WTC11 (cell line): ENCODE results near the gene KCNE1. TPM values are rescaled to one million over a fixed set of nuclear protein-coding genes. Genes with fewer than 3 reads are reported as not detected.
"Not testable (repeated sequence)": the region's sequence is repeated elsewhere in the genome, so short reads cannot be mapped to it uniquely, and the experiment has no call there.

Experiments used
- ATAC-seq: fragments of 200-7000 bp; cut with Tn5 transposase; 2 replicates; pipeline ENCODE4 v1.10.0; 2021; ENCODE audit warnings: mild to moderate bottlenecking, moderate library complexity
- CTCF ChIA-PET: fragments of 300-600 bp; sonication (Branson Sonifier 250); formaldehyde crosslinking; loops from one replicate; lab custom pipeline; 2021; ENCODE audit warnings: antibody characterized with exemption; lab: Charles Lee
- POLR2A ChIA-PET: fragments of 350-600 bp; sonication (Branson Sonifier 250); formaldehyde crosslinking; loops from one replicate; lab custom pipeline; 2021; ENCODE audit warnings: antibody characterized with exemption; lab: Charles Lee
- DNase-seq: peaks from one replicate; pipeline ENCODE4 v3.0.0; 2021; ENCODE audit warnings: low spot score
- H3K27ac Mint-ChIP-seq: 2 replicates; pipeline ENCODE4 v1.8.0; 2021; ENCODE audit warnings: mixed read lengths
- H3K27me3 Mint-ChIP-seq: 2 replicates; pipeline ENCODE4 v1.8.0; 2021; ENCODE audit warnings: low read depth, mild to moderate bottlenecking, moderate library complexity, mixed read lengths
- H3K36me3 Mint-ChIP-seq: 2 replicates; pipeline ENCODE4 v1.8.0; 2021; ENCODE audit warnings: mixed read lengths
- H3K4me1 Mint-ChIP-seq: 2 replicates; pipeline ENCODE4 v1.8.0; 2022; ENCODE audit warnings: mixed read lengths
- H3K4me3 Mint-ChIP-seq: 2 replicates; pipeline ENCODE4 v1.8.0; 2021; ENCODE audit warnings: mild to moderate bottlenecking, moderate library complexity, mixed read lengths
- H3K9me3 Mint-ChIP-seq: 2 replicates; pipeline ENCODE4 v1.8.0; 2021; ENCODE audit warnings: mixed read lengths
- CBFB ChIP-seq: sonication (generic); formaldehyde crosslinking; IDR thresholded peaks from 2 replicates; pipeline ENCODE4 v1.8.1; 2022; ENCODE audit warnings: mild to moderate bottlenecking, low read depth, missing genetic modification reagents
- EMX1 ChIP-seq: fragments of 250-450 bp; sonication (Bioruptor Pico); IDR thresholded peaks from 2 replicates; pipeline ENCODE4 v1.8.0; 2021; ENCODE audit warnings: mild to moderate bottlenecking
- HMGA2 ChIP-seq: fragments of 250-450 bp; sonication (Bioruptor Pico); IDR thresholded peaks from 2 replicates; pipeline ENCODE4 v1.4.0; 2021; ENCODE audit warnings: mild to moderate bottlenecking, moderate library complexity
- HMGXB4 ChIP-seq: sonication (generic); formaldehyde crosslinking; IDR thresholded peaks from 2 replicates; pipeline ENCODE4 v1.8.1; 2023; ENCODE audit warnings: mild to moderate bottlenecking, moderate library complexity, missing genetic modification reagents
- MXD4 ChIP-seq: fragments of 250-450 bp; sonication (Bioruptor Pico); IDR thresholded peaks from 2 replicates; pipeline ENCODE4 v1.8.0; 2021; ENCODE audit warnings: mild to moderate bottlenecking, moderate library complexity, borderline replicate concordance
- RELA ChIP-seq: sonication (generic); formaldehyde crosslinking; IDR thresholded peaks from 2 replicates; pipeline ENCODE4 v1.8.1; 2022; ENCODE audit warnings: missing genetic modification reagents, mild to moderate bottlenecking, borderline replicate concordance
- TCF7 ChIP-seq: sonication (generic); formaldehyde crosslinking; IDR thresholded peaks from 2 replicates; pipeline ENCODE4 v1.8.0; 2022; ENCODE audit warnings: mild to moderate bottlenecking, low read depth, missing genetic modification reagents, moderate library complexity
- ZBTB21 ChIP-seq: sonication (generic); formaldehyde crosslinking; IDR thresholded peaks from 2 replicates; pipeline ENCODE4 v1.8.1; 2023; ENCODE audit warnings: mild to moderate bottlenecking, missing genetic modification reagents, borderline replicate concordance
- ZNF232 ChIP-seq: sonication (generic); formaldehyde crosslinking; IDR thresholded peaks from 2 replicates; pipeline ENCODE4 v1.8.0; 2022; ENCODE audit warnings: mild to moderate bottlenecking, missing genetic modification reagents
- total RNA-seq: library from RNA; stranded (reverse); gene quantifications from 3 replicates; pipeline ENCODE4 v1.2.3, GENCODE V29; 2021
- TF ChIP-seq, protein P1 (sequence below): sonication (generic); formaldehyde crosslinking; IDR thresholded peaks from 2 replicates; pipeline ENCODE4 v1.8.0; 2022; ENCODE audit warnings: mild to moderate bottlenecking, missing genetic modification reagents
- TF ChIP-seq, protein P2 (sequence below): sonication (generic); formaldehyde crosslinking; IDR thresholded peaks from 2 replicates; pipeline ENCODE4 v1.8.1; 2023; ENCODE audit warnings: mild to moderate bottlenecking, missing genetic modification reagents
- TF ChIP-seq, protein P3 (sequence below): sonication (generic); formaldehyde crosslinking; IDR thresholded peaks from 2 replicates; pipeline ENCODE4 v1.8.1; 2022; ENCODE audit warnings: missing genetic modification reagents, borderline replicate concordance

KCNE1 gene
- total RNA-seq, 1 experiment from 2014 or later, result 0.37 TPM

DNA sequence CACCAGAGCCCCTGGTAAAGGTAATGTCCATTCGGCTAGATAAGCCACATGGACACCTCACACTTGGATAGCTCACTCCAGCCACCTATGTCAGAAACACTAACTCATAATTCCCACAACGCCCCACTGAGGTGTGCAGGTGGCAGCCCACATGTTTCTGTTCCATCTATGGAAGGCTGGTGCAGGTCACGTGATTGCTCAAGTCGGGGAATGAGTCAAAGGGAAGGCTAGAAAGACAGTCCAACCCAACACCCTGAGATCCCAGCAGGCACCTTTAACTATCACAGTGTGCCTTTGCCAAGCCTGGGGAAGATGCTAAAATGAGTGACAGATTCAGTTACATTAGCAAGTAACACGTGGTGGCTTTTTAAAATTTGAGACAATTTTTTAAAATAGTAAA is 45.3 kb upstream of the KCNE1 start:
- Mint-ChIP-seq H3K36me3 (peaks cover 18% of the 10 kb centered on the region), H3K9me3 (peaks cover 19% of the 10 kb centered on the region), H3K4me1 (peaks cover 4% of the 10 kb centered on the region), H3K27me3 (peaks cover 3% of the 10 kb centered on the region; the same call in 1 of the 2 replicates), H3K27ac (no peak overlapping the region), H3K4me3 (no peak overlapping the region)
- CTCF ChIA-PET, result no interaction called here
- POLR2A ChIA-PET, result no interaction called here
- DNase-seq (no peak), ATAC-seq (no peak)
- no peak for TF ChIP-seq EMX1 (CRISPR knock-in tag)
- no peak for TF ChIP-seq MXD4 (CRISPR knock-in tag)
- TF ChIP-seq TCF7, result no peak
- TF ChIP-seq, protein P1, sequence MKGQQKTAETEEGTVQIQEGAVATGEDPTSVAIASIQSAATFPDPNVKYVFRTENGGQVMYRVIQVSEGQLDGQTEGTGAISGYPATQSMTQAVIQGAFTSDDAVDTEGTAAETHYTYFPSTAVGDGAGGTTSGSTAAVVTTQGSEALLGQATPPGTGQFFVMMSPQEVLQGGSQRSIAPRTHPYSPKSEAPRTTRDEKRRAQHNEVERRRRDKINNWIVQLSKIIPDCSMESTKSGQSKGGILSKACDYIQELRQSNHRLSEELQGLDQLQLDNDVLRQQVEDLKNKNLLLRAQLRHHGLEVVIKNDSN, result no peak
- TF ChIP-seq, protein P2, sequence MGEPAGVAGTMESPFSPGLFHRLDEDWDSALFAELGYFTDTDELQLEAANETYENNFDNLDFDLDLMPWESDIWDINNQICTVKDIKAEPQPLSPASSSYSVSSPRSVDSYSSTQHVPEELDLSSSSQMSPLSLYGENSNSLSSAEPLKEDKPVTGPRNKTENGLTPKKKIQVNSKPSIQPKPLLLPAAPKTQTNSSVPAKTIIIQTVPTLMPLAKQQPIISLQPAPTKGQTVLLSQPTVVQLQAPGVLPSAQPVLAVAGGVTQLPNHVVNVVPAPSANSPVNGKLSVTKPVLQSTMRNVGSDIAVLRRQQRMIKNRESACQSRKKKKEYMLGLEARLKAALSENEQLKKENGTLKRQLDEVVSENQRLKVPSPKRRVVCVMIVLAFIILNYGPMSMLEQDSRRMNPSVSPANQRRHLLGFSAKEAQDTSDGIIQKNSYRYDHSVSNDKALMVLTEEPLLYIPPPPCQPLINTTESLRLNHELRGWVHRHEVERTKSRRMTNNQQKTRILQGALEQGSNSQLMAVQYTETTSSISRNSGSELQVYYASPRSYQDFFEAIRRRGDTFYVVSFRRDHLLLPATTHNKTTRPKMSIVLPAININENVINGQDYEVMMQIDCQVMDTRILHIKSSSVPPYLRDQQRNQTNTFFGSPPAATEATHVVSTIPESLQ (CRISPR knock-in tag), result no peak

DNA sequence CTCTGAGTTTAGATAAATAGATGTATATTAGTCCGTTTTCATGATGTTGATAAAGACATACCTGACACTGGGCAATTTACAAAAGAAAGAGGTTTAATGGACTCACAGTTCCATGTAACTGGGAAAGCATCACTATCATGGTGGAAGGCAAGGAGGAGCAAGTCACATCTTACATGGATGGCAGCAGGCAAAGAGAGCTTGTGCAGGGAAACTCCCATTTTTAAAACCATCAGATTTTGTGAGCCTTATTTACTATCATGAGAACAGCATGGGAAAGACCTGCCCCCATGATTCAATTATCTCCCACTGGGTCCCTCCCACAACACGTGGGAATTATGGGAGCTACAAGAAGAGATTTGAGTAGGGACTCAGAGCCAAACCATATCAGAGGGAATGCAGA is 42.7 kb upstream of the KCNE1 start:
- H3K9me3 Mint-ChIP-seq, result peaks cover 29% of the 10 kb centered on the region
- H3K27me3 Mint-ChIP-seq, POLR2A ChIA-PET, ATAC-seq, H3K4me3 Mint-ChIP-seq, DNase-seq, H3K27ac Mint-ChIP-seq, H3K4me1 Mint-ChIP-seq: not testable (repeated sequence)
- CTCF ChIA-PET, result interaction anchor here (1.4 kb wide), 1 partner anchor 44 kb away, joined by 3 read pairs; no protein-coding TSS in a partner anchor
- peaks cover 18% of the 10 kb centered on the region for H3K36me3 Mint-ChIP-seq

- Mint-ChIP-seq H3K4me1 (peaks cover 4% of the 10 kb centered on the region), H3K9me3 (peaks cover 33% of the 10 kb centered on the region), H3K36me3 (peaks cover 18% of the 10 kb centered on the region), H3K27ac (no peak overlapping the region), H3K4me3 (no peak overlapping the region), H3K27me3 (peaks cover 3% of the 10 kb centered on the region; the same call in 1 of the 2 replicates)
- DNase-seq, result no peak
- POLR2A ChIA-PET, result no interaction called here
- CTCF ChIA-PET, result interaction anchor here (1.0 to 1.4 kb wide), 2 partner anchors 44 to 77 kb away, joined by 3 to 4 read pairs; no protein-coding TSS in a partner anchor
- no peak for ATAC-seq
- no peak for TF ChIP-seq RELA (CRISPR knock-in tag)
- TF ChIP-seq HMGXB4 (CRISPR knock-in tag), result no peak
- no peak for TF ChIP-seq HMGA2 (CRISPR knock-in tag)
- no peak for TF ChIP-seq ZBTB21 (CRISPR knock-in tag)
- no peak for TF ChIP-seq EMX1 (CRISPR knock-in tag)
- TF ChIP-seq, protein P2 (CRISPR knock-in tag), result no peak
- TF ChIP-seq ZNF232 (CRISPR knock-in tag), result no peak
- no peak for TF ChIP-seq TCF7
- no peak for TF ChIP-seq CBFB (CRISPR knock-in tag)
- TF ChIP-seq, protein P3, sequence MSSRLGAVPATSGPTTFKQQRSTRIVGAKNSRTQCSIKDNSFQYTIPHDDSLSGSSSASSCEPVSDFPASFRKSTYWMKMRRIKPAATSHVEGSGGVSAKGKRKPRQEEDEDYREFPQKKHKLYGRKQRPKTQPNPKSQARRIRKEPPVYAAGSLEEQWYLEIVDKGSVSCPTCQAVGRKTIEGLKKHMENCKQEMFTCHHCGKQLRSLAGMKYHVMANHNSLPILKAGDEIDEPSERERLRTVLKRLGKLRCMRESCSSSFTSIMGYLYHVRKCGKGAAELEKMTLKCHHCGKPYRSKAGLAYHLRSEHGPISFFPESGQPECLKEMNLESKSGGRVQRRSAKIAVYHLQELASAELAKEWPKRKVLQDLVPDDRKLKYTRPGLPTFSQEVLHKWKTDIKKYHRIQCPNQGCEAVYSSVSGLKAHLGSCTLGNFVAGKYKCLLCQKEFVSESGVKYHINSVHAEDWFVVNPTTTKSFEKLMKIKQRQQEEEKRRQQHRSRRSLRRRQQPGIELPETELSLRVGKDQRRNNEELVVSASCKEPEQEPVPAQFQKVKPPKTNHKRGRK (CRISPR knock-in tag), result no peak
Measured at GRCh38 chr21:34554227-34554626, 42.2 kb upstream of the KCNE1 start.
